Left lung (tissue), 10 donors: ENCODE measurements around the gene HUWE1. TPM values are rescaled to one million over a fixed set of nuclear protein-coding genes. Genes with fewer than 3 reads are reported as not detected.
"Not testable (repeated sequence)": the region's sequence is repeated elsewhere in the genome, so short reads cannot be mapped to it uniquely, and the experiment has no call there.

Source experiments
- ATAC-seq: fragments of 200-7000 bp; cut with Tn5 transposase; one replicate; pipeline ENCODE4 v1.9.1; 2020; ENCODE audit warnings: moderate library complexity
- DNase-seq, 4 donors: peaks; one replicate each; pipeline ENCODE4 v3.0.0-alpha.2; 2013 to 2020
- H3K27ac ChIP-seq, 2 donors: fragments of 200-600 bp; sonication (generic) in 1 of 2; one replicate each; pipeline versions ENCODE4 v1.5.0 to v1.8.0; 2020 to 2021
- H3K27me3 ChIP-seq, 2 donors: fragments of 200-600 bp; sonication (generic) in 1 of 2; one replicate each; pipeline versions ENCODE4 v1.5.0 to v1.8.0; 2020 to 2021
- H3K36me3 ChIP-seq, 2 donors: fragments of 200-600 bp; sonication (generic) in 1 of 2; one replicate each; pipeline versions ENCODE4 v1.5.0 to v1.8.0; 2020 to 2021
- H3K4me1 ChIP-seq, 2 donors: fragments of 200-600 bp; one replicate each; pipeline ENCODE4 v1.8.0; 2021
- H3K4me3 ChIP-seq, 2 donors: fragments of 200-600 bp; sonication (generic) in 1 of 2; one replicate each; pipeline versions ENCODE4 v1.5.0 to v1.8.0; 2020 to 2021; ENCODE audit warnings: mild to moderate bottlenecking in 1 of 2
- H3K9me3 ChIP-seq, 2 donors: fragments of 200-600 bp; sonication (generic) in 1 of 2; one replicate each; pipeline versions ENCODE4 v1.5.0 to v1.8.0; 2020 to 2021
- intact Hi-C, 2 donors: fragments of 100-400 bp; cut with DNase I; formaldehyde crosslinking; loops; one replicate each; pipeline versions ENCODE4 v1.11.2 to v1.14.2; 2022
- polyA plus RNA-seq, 6 donors: library from polyadenylated mRNA; unstranded; fragments of 120-200 nt; gene quantifications; one replicate each; pipeline ENCODE4 v1.2.1, GENCODE V29; 2013; ENCODE audit not compliant: insufficient read length in 6 of 6
- total RNA-seq, 2 donors: library from RNA; stranded (reverse); fragmentation: NEBNext Ultra II Directional; extraction: Animal tissue kit (Norgen Biotek cat#: 25700); gene quantifications; one replicate each; pipeline ENCODE4 v1.2.1, GENCODE V29; 2021
- TF ChIP-seq, protein P1 (sequence below), 2 donors: fragments of 200-600 bp; sonication (generic) in 1 of 2; IDR thresholded peaks; one replicate each; pipeline versions ENCODE4 v1.5.0 to v1.8.0; 2021; ENCODE audit warnings: antibody characterized with exemption in 2 of 2
- donor health status: DM: no; HTN: yes; CAD: no.
- donor health status: DM: no; HTN: no; CAD: no.

HUWE1 gene
- total and polyA plus RNA-seq, 8 donors, result 138 to 200 (median 152) TPM

DNA sequence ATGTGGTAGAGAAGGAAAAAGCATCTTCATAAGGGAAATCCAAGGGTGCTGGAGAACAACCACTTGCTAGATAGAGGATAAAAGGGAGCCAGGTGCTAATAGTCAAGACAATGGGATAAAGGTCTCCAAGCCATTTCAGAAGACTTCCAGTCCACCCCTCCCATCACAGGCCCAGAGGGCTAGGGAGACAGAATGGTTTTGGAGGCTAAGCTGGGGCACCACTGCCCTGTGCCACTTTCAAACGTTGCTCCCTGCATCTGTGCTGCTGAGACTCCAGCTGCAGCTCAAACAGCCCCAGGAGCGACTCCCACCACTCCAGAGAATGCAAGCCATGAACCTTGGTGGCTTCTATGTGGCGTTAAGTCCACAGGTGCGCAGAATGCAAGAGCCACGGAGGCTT is 38.4 kb upstream of the HUWE1 start:
- Histone ChIP-seq H3K4me1 (no peaks in the 10 kb centered on the region), H3K27me3 (no peaks in the 10 kb centered on the region), H3K27ac (no peak overlapping the region), H3K4me3 (no peak overlapping the region), H3K9me3 (no peaks in the 10 kb centered on the region), H3K36me3 (no peaks in the 10 kb centered on the region)
- ATAC-seq, result no peak
- TF ChIP-seq, protein P1, sequence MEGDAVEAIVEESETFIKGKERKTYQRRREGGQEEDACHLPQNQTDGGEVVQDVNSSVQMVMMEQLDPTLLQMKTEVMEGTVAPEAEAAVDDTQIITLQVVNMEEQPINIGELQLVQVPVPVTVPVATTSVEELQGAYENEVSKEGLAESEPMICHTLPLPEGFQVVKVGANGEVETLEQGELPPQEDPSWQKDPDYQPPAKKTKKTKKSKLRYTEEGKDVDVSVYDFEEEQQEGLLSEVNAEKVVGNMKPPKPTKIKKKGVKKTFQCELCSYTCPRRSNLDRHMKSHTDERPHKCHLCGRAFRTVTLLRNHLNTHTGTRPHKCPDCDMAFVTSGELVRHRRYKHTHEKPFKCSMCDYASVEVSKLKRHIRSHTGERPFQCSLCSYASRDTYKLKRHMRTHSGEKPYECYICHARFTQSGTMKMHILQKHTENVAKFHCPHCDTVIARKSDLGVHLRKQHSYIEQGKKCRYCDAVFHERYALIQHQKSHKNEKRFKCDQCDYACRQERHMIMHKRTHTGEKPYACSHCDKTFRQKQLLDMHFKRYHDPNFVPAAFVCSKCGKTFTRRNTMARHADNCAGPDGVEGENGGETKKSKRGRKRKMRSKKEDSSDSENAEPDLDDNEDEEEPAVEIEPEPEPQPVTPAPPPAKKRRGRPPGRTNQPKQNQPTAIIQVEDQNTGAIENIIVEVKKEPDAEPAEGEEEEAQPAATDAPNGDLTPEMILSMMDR (IDR thresholded peaks at IDR 0.05), result no peak
- intact Hi-C loops, result no loop called here
- DNase-seq, result no peak

DNA sequence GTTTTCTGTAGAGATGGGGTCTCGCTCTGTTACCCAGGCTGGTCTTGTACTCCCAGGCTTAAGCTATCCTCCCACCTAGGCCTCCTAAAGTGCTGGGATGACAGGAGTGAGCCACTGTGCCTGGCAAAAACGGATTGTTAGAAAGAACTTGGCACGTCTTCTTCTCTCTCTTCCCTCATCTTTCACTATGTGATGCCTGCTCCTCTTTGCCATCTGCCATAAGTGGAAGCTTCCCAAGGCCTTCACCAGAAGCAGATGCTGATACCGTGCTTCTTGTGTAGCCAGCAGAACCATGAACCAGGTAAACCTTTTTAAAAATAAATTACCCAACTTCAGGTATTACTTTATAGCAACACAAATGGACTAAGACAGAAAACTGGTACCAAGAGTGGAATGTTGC is 36.9 kb upstream of the HUWE1 start:
- Histone ChIP-seq H3K27ac (no peak overlapping the region), H3K36me3 (no peaks in the 10 kb centered on the region), H3K9me3 (no peaks in the 10 kb centered on the region), H3K27me3 (no peaks in the 10 kb centered on the region), H3K4me3 (no peak overlapping the region), H3K4me1 (no peaks in the 10 kb centered on the region)
- intact Hi-C loops, result no loop called here
- TF ChIP-seq, protein P1 (IDR thresholded peaks at IDR 0.05), result no peak
- ATAC-seq (no peak), DNase-seq (no peak)

- H3K9me3 ChIP-seq, ATAC-seq, H3K4me1 ChIP-seq, H3K27ac ChIP-seq, DNase-seq, H3K4me3 ChIP-seq, intact Hi-C loops, H3K36me3 ChIP-seq, H3K27me3 ChIP-seq: not testable (repeated sequence)
These were observed 35.1 kb upstream of the HUWE1 start for GRCh38 chrX:53721610-53722009.

DNA sequence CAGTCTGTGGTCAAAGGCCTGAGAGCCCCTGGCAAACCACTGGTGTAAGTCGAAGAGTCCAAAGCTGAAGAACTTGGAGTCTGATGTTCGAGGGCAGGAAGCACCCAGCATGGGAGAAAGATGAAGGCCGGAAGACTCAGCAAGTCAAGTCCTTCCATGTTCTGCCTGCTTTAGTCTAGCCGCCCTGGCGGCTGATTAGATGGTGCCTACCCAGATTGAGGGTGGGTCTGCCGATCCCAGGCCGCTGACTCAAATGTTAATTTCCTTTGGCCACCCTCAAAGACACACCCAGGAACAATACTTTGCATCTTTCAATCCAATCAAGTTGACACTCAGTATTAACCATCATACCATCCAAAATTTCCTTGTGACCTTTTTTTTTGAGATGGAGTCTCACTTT is 33.1 kb upstream of the HUWE1 start:
- H3K27me3 ChIP-seq, H3K27ac ChIP-seq, H3K36me3 ChIP-seq, H3K4me1 ChIP-seq, H3K4me3 ChIP-seq, ATAC-seq, H3K9me3 ChIP-seq, DNase-seq, intact Hi-C loops: not testable (repeated sequence)

DNA sequence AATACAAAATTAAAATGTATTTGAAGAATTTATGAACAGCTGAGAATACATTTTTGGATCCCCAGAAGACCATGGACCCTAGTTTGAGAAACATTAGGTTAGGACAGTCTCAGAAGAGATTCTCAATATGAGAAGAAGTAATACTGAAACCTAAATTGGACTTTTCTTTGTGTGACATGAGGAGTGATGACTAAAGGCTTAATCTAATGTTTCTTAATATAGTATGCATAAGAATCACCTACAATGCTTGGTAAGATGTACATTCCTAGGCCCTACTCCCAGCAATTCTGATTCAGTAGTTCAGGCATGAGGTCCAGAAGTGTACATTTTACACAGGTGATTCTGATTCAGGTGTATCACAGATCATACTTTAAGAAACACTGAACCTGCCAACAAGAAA is 31.6 kb upstream of the HUWE1 start:
- no peaks in the 10 kb centered on the region for H3K4me1 ChIP-seq
- no peaks in the 10 kb centered on the region for H3K9me3 ChIP-seq
- H3K27ac ChIP-seq, result no peak overlapping the region
- intact Hi-C loops, result no loop called here
- DNase-seq (no peak), ATAC-seq (no peak)
- no peaks in the 10 kb centered on the region for H3K27me3 ChIP-seq
- TF ChIP-seq, protein P1 (IDR thresholded peaks at IDR 0.05), result no peak
- H3K36me3 ChIP-seq, result no peaks in the 10 kb centered on the region
- H3K4me3 ChIP-seq, result no peak overlapping the region

DNA sequence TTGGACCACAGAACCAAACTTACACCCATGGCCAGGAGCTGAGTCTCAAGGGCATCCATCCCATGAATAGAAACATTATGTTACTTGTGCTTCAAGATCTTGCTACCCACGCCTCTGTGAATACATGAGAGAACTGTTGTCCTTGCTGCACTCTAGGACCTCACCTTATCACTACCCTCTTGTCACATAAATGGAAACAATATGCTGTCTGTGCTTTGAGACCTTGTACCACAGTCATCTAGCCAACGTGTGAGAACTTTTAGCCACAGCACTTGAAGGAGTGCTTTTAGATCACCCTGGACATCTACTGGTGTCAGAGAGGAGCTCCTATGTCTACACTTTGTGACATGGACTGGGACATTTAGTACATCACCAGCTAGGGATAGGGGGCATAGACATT is 30.7 kb upstream of the HUWE1 start:
- TF ChIP-seq, protein P1 (IDR thresholded peaks at IDR 0.05), result no peak
- H3K4me1 ChIP-seq, result no peaks in the 10 kb centered on the region
- intact Hi-C loops, result no loop called here
- no peak for ATAC-seq
- H3K27me3 ChIP-seq, result no peaks in the 10 kb centered on the region
- DNase-seq, result no peak
- no peak overlapping the region for H3K4me3 ChIP-seq
- H3K36me3 ChIP-seq, result no peaks in the 10 kb centered on the region
- H3K9me3 ChIP-seq, result no peaks in the 10 kb centered on the region
- H3K27ac ChIP-seq, result no peak overlapping the region
